Duodenal mucosa (tissue), 2 donors: Measurements from ENCODE around the gene CDC37.
"Not testable (repeated sequence)": the region's sequence is repeated elsewhere in the genome, so short reads cannot be mapped to it uniquely, and the experiment has no call there.

ENCODE experiments used
- H3K27ac ChIP-seq: one replicate; pipeline ENCODE4 v1.7.0; 2013; ENCODE audit warnings: low read depth, low read length
- H3K27me3 ChIP-seq, 2 donors: one replicate each; pipeline ENCODE4 v1.7.0; 2013; ENCODE audit warnings: low read length in 2 of 2, control low read depth in 1 of 2; ENCODE audit not compliant: insufficient read depth in 2 of 2, control insufficient read depth in 1 of 2
- H3K36me3 ChIP-seq, 2 donors: one replicate each; pipeline ENCODE4 v1.7.0; 2013; ENCODE audit warnings: low read length in 2 of 2, control low read depth in 1 of 2; ENCODE audit not compliant: insufficient read depth in 2 of 2, control insufficient read depth in 1 of 2
- H3K4me1 ChIP-seq, 2 donors: one replicate each; pipeline ENCODE4 v1.7.0; 2013; ENCODE audit warnings: low read length in 2 of 2, control low read depth in 1 of 2; ENCODE audit not compliant: insufficient read depth in 2 of 2, control insufficient read depth in 1 of 2
- H3K4me3 ChIP-seq, 2 donors: one replicate each; pipeline ENCODE4 v1.7.0; 2013; ENCODE audit warnings: low read length in 2 of 2, low read depth in 1 of 2
- H3K9ac ChIP-seq, 2 donors: one replicate each; pipeline ENCODE4 v1.7.0; 2013; ENCODE audit warnings: low read length in 2 of 2, low read depth in 1 of 2
- H3K9me3 ChIP-seq, 2 donors: one replicate each; pipeline ENCODE4 v1.7.0; 2013; ENCODE audit warnings: low read length in 2 of 2, control low read depth in 1 of 2; ENCODE audit not compliant: control insufficient read depth in 1 of 2

CDC37 gene

GRCh38 chr19:10408511-10409283 is 5.4 kb upstream of the CDC37 start:
- Histone ChIP-seq H3K9ac (no peak overlapping the region), H3K9me3 (no peaks in the 10 kb centered on the region), H3K27ac (no peak overlapping the region), H3K36me3 (no peaks in the 10 kb centered on the region), H3K27me3 (peaks cover 4 to 12% of the 10 kb centered on the region in 2 donors), H3K4me1 (peaks cover 9 to 24% of the 10 kb centered on the region in 2 donors), H3K4me3 (peak overlapping the region in 1 of 2 donors; percentile 28)

- Histone ChIP-seq H3K27me3 (peaks cover 4 to 12% of the 10 kb centered on the region in 2 donors), H3K36me3 (no peaks in the 10 kb centered on the region), H3K4me1 (peaks cover 15 to 33% of the 10 kb centered on the region in 2 donors), H3K4me3 (no peak overlapping the region), H3K9ac (no peak overlapping the region), H3K27ac (no peak overlapping the region), H3K9me3 (no peaks in the 10 kb centered on the region)
Measured at GRCh38 chr19:10407096-10407495, 3.8 kb upstream of the CDC37 start.

DNA sequence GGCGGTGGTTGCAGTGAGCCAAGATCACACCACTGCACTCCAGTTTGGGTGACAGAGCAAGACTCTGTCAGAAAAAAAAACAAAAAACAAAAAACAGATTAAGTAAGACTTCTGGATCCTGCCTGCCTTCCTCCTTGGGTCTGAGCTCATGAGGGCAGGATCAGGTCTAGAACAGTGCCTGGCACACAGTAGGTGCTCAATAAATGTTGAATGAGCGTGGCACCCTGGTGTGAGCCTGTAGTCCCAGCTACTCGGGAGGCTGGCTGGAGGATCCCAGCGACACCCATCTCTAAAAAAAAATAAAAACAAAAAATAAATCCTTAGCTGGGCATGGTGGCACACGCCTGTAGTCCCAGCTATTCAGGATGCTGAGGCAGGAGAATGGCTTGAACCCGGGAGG is 2.8 kb upstream of the CDC37 start:
- peaks cover 4 to 12% of the 10 kb centered on the region in 2 donors for H3K27me3 ChIP-seq
- peaks cover 24 to 42% of the 10 kb centered on the region in 2 donors for H3K4me1 ChIP-seq

GRCh38 chr19:10404888-10405820 is 1.8 kb upstream of the CDC37 start:
- Histone ChIP-seq H3K4me1 (peaks cover 29 to 47% of the 10 kb centered on the region in 2 donors), H3K36me3 (no peaks in the 10 kb centered on the region), H3K9ac (peak overlapping the region in 1 of 2 donors; percentile 96), H3K4me3 (peak overlapping the region; percentile 87 to 93), H3K27me3 (peaks cover 4 to 12% of the 10 kb centered on the region in 2 donors), H3K27ac (no peak overlapping the region), H3K9me3 (no peaks in the 10 kb centered on the region)

More for the DNA sequence above, 2.8 kb upstream of the CDC37 start:
- Histone ChIP-seq H3K27ac (no peak overlapping the region), H3K4me3 (no peak overlapping the region), H3K36me3 (no peaks in the 10 kb centered on the region), H3K9me3 (no peaks in the 10 kb centered on the region), H3K9ac (no peak overlapping the region)

- Histone ChIP-seq H3K4me1 (peaks cover 29 to 38% of the 10 kb centered on the region in 2 donors), H3K27me3 (peaks cover 4 to 12% of the 10 kb centered on the region in 2 donors), H3K27ac (peak overlapping the region; percentile 30), H3K9ac (peak overlapping the region; percentile 96 to 98), H3K36me3 (peaks cover 0 to 8% of the 10 kb centered on the region in 2 donors), H3K9me3 (no peaks in the 10 kb centered on the region), H3K4me3 (peak overlapping the region; percentile 87 to 93)
Measured at GRCh38 chr19:10402441-10403038, 802 bp downstream of the CDC37 start.

DNA sequence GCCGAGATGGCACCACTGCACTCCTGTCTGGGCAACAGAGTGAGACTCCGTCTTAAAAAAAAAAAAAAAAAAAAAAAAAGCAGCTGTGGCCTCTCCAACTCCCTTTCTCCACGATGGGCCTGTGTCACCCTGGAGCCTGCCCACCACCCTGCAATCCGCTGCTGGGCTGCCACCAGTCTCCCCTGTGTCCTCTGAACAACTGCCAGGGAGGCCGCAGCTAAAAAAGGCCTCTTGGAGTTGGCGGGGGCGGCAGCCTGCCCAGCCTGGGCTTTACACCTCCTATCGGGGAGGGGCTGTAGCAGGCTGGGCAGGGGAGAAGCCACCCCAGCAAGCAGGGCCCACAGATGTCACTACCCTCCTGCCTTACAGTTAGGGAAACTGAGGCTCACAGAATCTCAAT is 3.5 kb downstream of the CDC37 start:
- H3K27me3 ChIP-seq: peaks cover 0 to 5% of the 10 kb centered on the region in 2 donors
- no peaks in the 10 kb centered on the region for H3K9me3 ChIP-seq
- no peak overlapping the region for H3K27ac ChIP-seq
- peaks cover 5 to 20% of the 10 kb centered on the region in 2 donors for H3K36me3 ChIP-seq
- peaks cover 26 to 33% of the 10 kb centered on the region in 2 donors for H3K4me1 ChIP-seq
- no peak overlapping the region for H3K4me3 ChIP-seq
- H3K9ac ChIP-seq: no peak overlapping the region

DNA sequence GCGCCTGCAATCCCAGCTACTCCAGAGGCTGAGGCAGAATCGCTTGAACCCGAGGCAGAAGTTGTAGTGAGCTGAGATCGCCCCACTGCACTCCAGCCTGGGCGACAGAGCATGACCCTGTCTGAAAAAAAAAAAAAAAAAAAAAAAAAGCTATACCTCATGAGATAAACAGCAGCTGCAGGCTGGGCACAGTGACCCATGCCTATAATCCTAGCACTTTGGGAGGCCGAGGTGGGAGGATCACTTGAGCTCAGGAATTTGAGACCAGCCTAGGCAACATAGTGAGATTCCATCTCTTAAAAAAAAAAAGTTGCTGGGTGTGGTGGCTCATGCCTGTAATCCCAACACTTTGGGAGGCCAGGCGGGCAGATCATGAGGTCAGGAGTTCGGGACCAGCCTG is 4.0 kb downstream of the CDC37 start:
- H3K9me3 ChIP-seq, H3K4me3 ChIP-seq, H3K27me3 ChIP-seq, H3K9ac ChIP-seq, H3K27ac ChIP-seq: not testable (repeated sequence)
- peaks cover 21 to 29% of the 10 kb centered on the region in 2 donors for H3K4me1 ChIP-seq
- H3K36me3 ChIP-seq: peaks cover 7 to 24% of the 10 kb centered on the region in 2 donors

GRCh38 chr19:10398819-10399218 is 4.5 kb downstream of the CDC37 start:
- Histone ChIP-seq H3K36me3 (peaks cover 7 to 28% of the 10 kb centered on the region in 2 donors), H3K27ac (no peak overlapping the region)

GRCh38 chr19:10395917-10396316 is 7.4 kb downstream of the CDC37 start:
- Histone ChIP-seq H3K36me3 (peaks cover 13 to 56% of the 10 kb centered on the region in 2 donors), H3K27me3 (no peaks in the 10 kb centered on the region), H3K4me3 (no peak overlapping the region), H3K9ac (no peak overlapping the region), H3K9me3 (no peaks in the 10 kb centered on the region), H3K27ac (no peak overlapping the region), H3K4me1 (peaks cover 2 to 3% of the 10 kb centered on the region in 2 donors)

More at GRCh38 chr19:10398819-10399218, 4.5 kb downstream of the CDC37 start:
- Histone ChIP-seq H3K9me3 (no peaks in the 10 kb centered on the region), H3K9ac (no peak overlapping the region), H3K27me3 (no peaks in the 10 kb centered on the region), H3K4me1 (peaks cover 20 to 24% of the 10 kb centered on the region in 2 donors), H3K4me3 (no peak overlapping the region)
